Natural killer cell (primary cell): ENCODE data around the gene PODNL1. TPM values are rescaled to one million over a fixed set of nuclear protein-coding genes. Genes with fewer than 3 reads are reported as not detected.
"Not testable (repeated sequence)": the region's sequence is repeated elsewhere in the genome, so short reads cannot be mapped to it uniquely, and the experiment has no call there.

Experiments
- ATAC-seq, 3 donors: fragments of 150-1000 bp in 2 of 3; fragments of 200-7000 bp in 1 of 3; cut with Tn5 transposase; 1 replicate in 1 of 3; 2 replicates in 2 of 3; pipeline ENCODE4 v1.10.0; 2021; ENCODE audit warnings: mild to moderate bottlenecking in 2 of 3, moderate library complexity in 2 of 3
- DNase-seq, 2 donors: peaks; one replicate each; pipeline versions ENCODE4 v3.0.0 to v3.0.0-alpha.2; 2013 to 2021; ENCODE audit warnings: mixed read lengths in 1 of 2
- H3K27ac ChIP-seq: one replicate; pipeline ENCODE4 v1.5.1; 2013; ENCODE audit warnings: mild to moderate bottlenecking, low read length
- H3K27me3 ChIP-seq: one replicate; pipeline ENCODE4 v1.6.1; 2013; ENCODE audit warnings: low read length; ENCODE audit not compliant: control insufficient read depth, insufficient read depth
- H3K36me3 ChIP-seq: one replicate; pipeline ENCODE4 v1.6.1; 2013; ENCODE audit warnings: low read length; ENCODE audit not compliant: control insufficient read depth, insufficient read depth
- H3K4me1 ChIP-seq: one replicate; pipeline ENCODE4 v1.6.1; 2013; ENCODE audit warnings: low read length; ENCODE audit not compliant: control insufficient read depth, insufficient read depth
- H3K4me3 ChIP-seq: one replicate; pipeline ENCODE4 v1.5.1; 2013; ENCODE audit warnings: low read length
- H3K9me3 ChIP-seq: one replicate; pipeline ENCODE4 v1.6.1; 2013; ENCODE audit warnings: low read length; ENCODE audit not compliant: control insufficient read depth, insufficient read depth
- H3K27ac Mint-ChIP-seq, 2 donors: one replicate each; pipeline ENCODE4 v1.8.0; 2022; ENCODE audit warnings: mild to moderate bottlenecking in 2 of 2, mixed read lengths in 2 of 2, moderate library complexity in 1 of 2
- H3K27me3 Mint-ChIP-seq, 2 donors: one replicate each; pipeline ENCODE4 v1.8.0; 2022; ENCODE audit warnings: low read depth in 2 of 2, mixed read lengths in 2 of 2
- H3K36me3 Mint-ChIP-seq: one replicate; pipeline ENCODE4 v1.8.0; 2022; ENCODE audit warnings: mixed read lengths
- H3K4me1 Mint-ChIP-seq, 2 donors: one replicate each; pipeline ENCODE4 v1.8.0; 2022; ENCODE audit warnings: mixed read lengths in 2 of 2
- H3K4me3 Mint-ChIP-seq: one replicate; pipeline ENCODE4 v1.8.0; 2022; ENCODE audit warnings: mild to moderate bottlenecking, moderate library complexity, mixed read lengths
- H3K9me3 Mint-ChIP-seq, 2 donors: one replicate each; pipeline ENCODE4 v1.8.0; 2022; ENCODE audit warnings: mixed read lengths in 2 of 2
- WGBS: methylation state at CpG from one replicate; pipeline ENCODE4 v1.1.7; 2013; ENCODE audit warnings: missing lambda C conversion rate; ENCODE audit not compliant: insufficient coverage; 5-methylcytosine and 5-hydroxymethylcytosine counted together
- intact Hi-C: fragments of 100-400 bp; cut with micrococcal nuclease; formaldehyde crosslinking; loops from one replicate; pipeline ENCODE4 v1.14.2; 2022
- total RNA-seq, 4 donors: library from RNA; stranded (reverse); fragments of 120-200 nt in 1 of 4; gene quantifications; one replicate each; pipeline versions ENCODE4 v1.2.3 to v1.2.4, GENCODE V29; 2013 to 2022
- TF ChIP-seq, protein P1 (sequence below): fragments of 200-600 bp; IDR thresholded peaks from one replicate; pipeline ENCODE4 v1.8.0; 2022; ENCODE audit warnings: antibody characterized with exemption

PODNL1 gene
- total RNA-seq, 3 donors from 2014 or later (not counting 1 experiment from before 2014, with no cell fraction given), result 0.61 TPM; not detected in 2

DNA sequence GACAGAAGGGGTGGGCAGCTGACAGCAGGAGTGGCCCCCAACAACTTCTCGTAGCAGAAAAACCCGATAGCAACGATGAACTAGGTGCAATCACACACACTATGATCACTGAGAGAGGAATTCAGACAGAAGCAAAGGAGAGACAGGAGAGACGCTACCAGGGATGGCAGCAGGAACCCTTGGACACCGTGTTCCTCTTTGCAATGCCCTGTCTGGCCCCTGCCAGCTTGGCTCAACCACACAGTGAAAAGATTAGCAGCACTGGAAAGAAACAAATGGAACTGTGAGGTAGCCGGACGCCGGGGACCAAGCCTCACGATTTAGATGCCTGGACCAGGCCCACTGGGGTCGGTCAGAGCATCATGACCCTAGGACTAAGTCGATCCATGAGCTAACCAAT is 37.7 kb upstream of the PODNL1 start:
- DNase-seq, result no peak
- intact Hi-C loops, result no loop called here
- ATAC-seq, result no peak
- H3K9me3 Mint-ChIP-seq, result no peaks in the 10 kb centered on the region
- WGBS, result 95% methylated on average over 11 of the region's 11 CpGs
- H3K27me3 ChIP-seq, result no peaks in the 10 kb centered on the region
- no peaks in the 10 kb centered on the region for H3K27me3 Mint-ChIP-seq
- H3K27ac Mint-ChIP-seq, result peak overlapping the region; percentile 45 to 57
- no peak overlapping the region for H3K4me3 ChIP-seq
- H3K36me3 Mint-ChIP-seq, result no peaks in the 10 kb centered on the region
- H3K4me3 Mint-ChIP-seq, result no peak overlapping the region
- no peaks in the 10 kb centered on the region for H3K9me3 ChIP-seq
- peaks cover 19% of the 10 kb centered on the region for H3K4me1 ChIP-seq
- TF ChIP-seq, protein P1, sequence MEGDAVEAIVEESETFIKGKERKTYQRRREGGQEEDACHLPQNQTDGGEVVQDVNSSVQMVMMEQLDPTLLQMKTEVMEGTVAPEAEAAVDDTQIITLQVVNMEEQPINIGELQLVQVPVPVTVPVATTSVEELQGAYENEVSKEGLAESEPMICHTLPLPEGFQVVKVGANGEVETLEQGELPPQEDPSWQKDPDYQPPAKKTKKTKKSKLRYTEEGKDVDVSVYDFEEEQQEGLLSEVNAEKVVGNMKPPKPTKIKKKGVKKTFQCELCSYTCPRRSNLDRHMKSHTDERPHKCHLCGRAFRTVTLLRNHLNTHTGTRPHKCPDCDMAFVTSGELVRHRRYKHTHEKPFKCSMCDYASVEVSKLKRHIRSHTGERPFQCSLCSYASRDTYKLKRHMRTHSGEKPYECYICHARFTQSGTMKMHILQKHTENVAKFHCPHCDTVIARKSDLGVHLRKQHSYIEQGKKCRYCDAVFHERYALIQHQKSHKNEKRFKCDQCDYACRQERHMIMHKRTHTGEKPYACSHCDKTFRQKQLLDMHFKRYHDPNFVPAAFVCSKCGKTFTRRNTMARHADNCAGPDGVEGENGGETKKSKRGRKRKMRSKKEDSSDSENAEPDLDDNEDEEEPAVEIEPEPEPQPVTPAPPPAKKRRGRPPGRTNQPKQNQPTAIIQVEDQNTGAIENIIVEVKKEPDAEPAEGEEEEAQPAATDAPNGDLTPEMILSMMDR, result no peak
- H3K4me1 Mint-ChIP-seq, result peaks cover 0 to 23% of the 10 kb centered on the region in 2 donors
- no peak overlapping the region for H3K27ac ChIP-seq
- H3K36me3 ChIP-seq, result peaks cover 9% of the 10 kb centered on the region

- H3K9me3 Mint-ChIP-seq, result no peaks in the 10 kb centered on the region
- intact Hi-C loops, result no loop called here
- no peak overlapping the region for H3K27ac ChIP-seq
These were observed 35.9 kb upstream of the PODNL1 start for GRCh38 chr19:13974073-13974472.

DNA sequence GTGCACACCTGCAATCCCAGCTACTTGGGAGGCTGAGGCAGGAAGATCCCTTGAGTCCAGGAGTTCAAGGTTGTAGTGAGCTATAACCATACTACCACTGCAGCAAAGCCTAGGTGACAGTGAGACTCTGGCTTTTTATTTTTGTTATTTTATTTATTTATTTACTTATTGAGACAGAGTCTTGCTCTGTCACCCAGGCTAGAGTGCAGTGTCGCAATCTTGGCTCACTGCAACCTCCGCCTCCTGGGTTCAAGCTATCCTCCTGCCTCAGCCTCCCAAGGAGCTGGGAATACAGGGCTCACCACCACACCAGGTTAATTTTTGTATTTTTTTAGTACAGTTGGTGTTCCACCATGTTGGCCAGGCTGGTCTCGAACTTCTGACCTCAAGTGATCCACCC is 35.3 kb upstream of the PODNL1 start:
- H3K4me3 ChIP-seq, intact Hi-C loops, H3K27ac Mint-ChIP-seq, ATAC-seq, H3K36me3 Mint-ChIP-seq, H3K27me3 ChIP-seq, H3K9me3 Mint-ChIP-seq, H3K9me3 ChIP-seq, DNase-seq, H3K4me3 Mint-ChIP-seq, H3K4me1 ChIP-seq, H3K27ac ChIP-seq, H3K27me3 Mint-ChIP-seq: not testable (repeated sequence)
- 100% methylated on average over 2 of the region's 3 CpGs for WGBS
- peaks cover 0 to 17% of the 10 kb centered on the region in 2 donors for H3K4me1 Mint-ChIP-seq
- H3K36me3 ChIP-seq, result peaks cover 24% of the 10 kb centered on the region

More at GRCh38 chr19:13974073-13974472, 35.9 kb upstream of the PODNL1 start:
- ATAC-seq (no peak), DNase-seq (peak in 1 of 2 donors; percentile 73)
- Mint-ChIP-seq H3K27me3 (no peaks in the 10 kb centered on the region), H3K27ac (no peak overlapping the region), H3K36me3 (no peaks in the 10 kb centered on the region), H3K4me3 (no peak overlapping the region), H3K4me1 (peaks cover 0 to 17% of the 10 kb centered on the region in 2 donors)
- TF ChIP-seq, protein P1, result no peak
- Histone ChIP-seq H3K4me1 (peaks cover 7% of the 10 kb centered on the region), H3K4me3 (no peak overlapping the region), H3K36me3 (peaks cover 19% of the 10 kb centered on the region), H3K9me3 (no peaks in the 10 kb centered on the region), H3K27me3 (no peaks in the 10 kb centered on the region)
- 85% methylated on average over 12 of the region's 12 CpGs for WGBS

- TF ChIP-seq, protein P1, result no peak
- no peaks in the 10 kb centered on the region for H3K27me3 ChIP-seq
- H3K4me3 Mint-ChIP-seq, result no peak overlapping the region
- no peaks in the 10 kb centered on the region for H3K36me3 Mint-ChIP-seq
- H3K27me3 Mint-ChIP-seq, result no peaks in the 10 kb centered on the region
- H3K9me3 ChIP-seq, result no peaks in the 10 kb centered on the region
- H3K36me3 ChIP-seq, result peaks cover 28% of the 10 kb centered on the region
- no peak overlapping the region for H3K4me3 ChIP-seq
- WGBS, result 97% methylated on average over 36 of the region's 37 CpGs
- H3K4me1 ChIP-seq, result no peaks in the 10 kb centered on the region
- intact Hi-C loops, result no loop called here
- peaks cover 0 to 12% of the 10 kb centered on the region in 2 donors for H3K4me1 Mint-ChIP-seq
- no peaks in the 10 kb centered on the region for H3K9me3 Mint-ChIP-seq
- no peak overlapping the region for H3K27ac ChIP-seq
- DNase-seq (no peak), ATAC-seq (no peak)
- H3K27ac Mint-ChIP-seq, result no peak overlapping the region
These were observed 34.3 kb upstream of the PODNL1 start for GRCh38 chr19:13972368-13973155.

GRCh38 chr19:13971868-13972267 is 33.7 kb upstream of the PODNL1 start:
- H3K4me3 Mint-ChIP-seq, ATAC-seq, intact Hi-C loops, H3K27me3 Mint-ChIP-seq, H3K4me3 ChIP-seq, H3K36me3 Mint-ChIP-seq, DNase-seq, H3K9me3 Mint-ChIP-seq, H3K27me3 ChIP-seq, H3K4me1 ChIP-seq, H3K27ac ChIP-seq, H3K9me3 ChIP-seq, H3K27ac Mint-ChIP-seq: not testable (repeated sequence)
- WGBS, result 97% methylated on average over 15 of the region's 15 CpGs
- peaks cover 32% of the 10 kb centered on the region for H3K36me3 ChIP-seq
- peaks cover 0 to 12% of the 10 kb centered on the region in 2 donors for H3K4me1 Mint-ChIP-seq
